A549 (cell line): ENCODE results near the gene LSR. TPM values are rescaled to one million over a fixed set of nuclear protein-coding genes. Genes with fewer than 3 reads are reported as not detected.

Experiments
- ATAC-seq, 2 experiments: fragments of 200-7000 bp in 1 of 2; fragments of >200 bp in 1 of 2; cut with Nextera tagmentation in 1 of 2; cut with Tn5 transposase in 1 of 2; 3 replicates each; pipeline versions ENCODE4 v1.8.0 to v1.9.1; 2018 to 2020; ENCODE audit warnings: mild to moderate bottlenecking in 1 of 2, moderate library complexity in 1 of 2
- CTCF ChIA-PET: fragments of 300-600 bp; sonication (Branson Sonifier 250); formaldehyde crosslinking; extraction: SDS; loops from one replicate; lab custom pipeline; 2021; ENCODE audit warnings: antibody characterized with exemption, inconsistent platforms; lab: Yijun Ruan, JAX
- POLR2A ChIA-PET: fragments of 350-600 bp; formaldehyde crosslinking; extraction: SDS; loops from one replicate; lab custom pipeline; 2021; ENCODE audit warnings: antibody characterized with exemption, inconsistent platforms; lab: Yijun Ruan, JAX
- DNase-seq, 2 experiments: peaks; one replicate each; pipeline versions ENCODE4 v3.0.0 to v3.0.0-alpha.2; 2011 to 2016; ENCODE audit warnings: low read depth in 1 of 2, low spot score in 1 of 2
- FAIRE-seq: peaks from 2 replicates; lab custom pipeline; 2011; peaks lifted over from hg19 to GRCh38; lab: Jason Lieb, UNC
- H3K27ac ChIP-seq, 2 experiments: fragments of >200 bp; sonication (Bioruptor Twin); formaldehyde crosslinking; 3 replicates each; pipeline ENCODE4 v1.5.1; 2016 to 2017
- H3K4me1 ChIP-seq: fragments of >200 bp; sonication (Bioruptor Twin); formaldehyde crosslinking; 3 replicates; pipeline ENCODE4 v1.6.1; 2016
- H3K4me2 ChIP-seq: fragments of >200 bp; sonication (Bioruptor Twin); formaldehyde crosslinking; 3 replicates; pipeline ENCODE4 v1.6.1; 2016
- H3K4me3 ChIP-seq: fragments of >200 bp; sonication (Bioruptor Twin); formaldehyde crosslinking; 3 replicates; pipeline ENCODE4 v1.5.1; 2016
- H3K9me3 ChIP-seq: fragments of >200 bp; sonication (Bioruptor Twin); formaldehyde crosslinking; 3 replicates; pipeline ENCODE4 v1.6.1; 2016
- HOXB13 ChIP-seq: fragments of 250-450 bp; sonication (Bioruptor Pico); IDR thresholded peaks from 2 replicates; pipeline ENCODE4 v1.5.0; 2020; ENCODE audit warnings: low read depth, mild to moderate bottlenecking, moderate library complexity
- RARB ChIP-seq: fragments of 250-450 bp; sonication (Bioruptor Pico); IDR thresholded peaks from 2 replicates; pipeline ENCODE4 v1.8.0; 2021; ENCODE audit warnings: mild to moderate bottlenecking, moderate library complexity
- RFX5 ChIP-seq: fragments of 450-650 bp; IDR thresholded peaks from 2 replicates; pipeline ENCODE4 v1.7.1; 2014; ENCODE audit warnings: antibody characterized with exemption, mild to moderate bottlenecking, moderate library complexity
- ZC3H11A ChIP-seq: fragments of 450-650 bp; IDR thresholded peaks from 2 replicates; pipeline ENCODE4 v1.6.1; 2014; ENCODE audit warnings: antibody characterized with exemption, mild to moderate bottlenecking
- WGBS: methylation state at CpG from one replicate; pipeline ENCODE4 v1.1.6; 2017; ENCODE audit errors: missing lambda C conversion rate; 5-methylcytosine and 5-hydroxymethylcytosine counted together
- polyA plus RNA-seq, 4 experiments: library from polyadenylated mRNA; depleted of rRNA in 3 of 4; stranded (reverse); fragments of >200 nt; fragmentation: RNase III in 1 of 4; extraction: RNeasy Plus Mini Kit Qiagen cat#74134 plus additional on column Dnase treatment in 1 of 4; gene quantifications; 2 replicates in 3 of 4; 3 replicates in 1 of 4; pipeline ENCODE4 v1.2.3, GENCODE V29; 2011 to 2017
- TF ChIP-seq, protein P1 (sequence below): IDR thresholded peaks from 2 replicates; pipeline ENCODE4 v1.6.1; 2012; ENCODE audit warnings: low read depth, borderline replicate concordance

Gene LSR
- polyA plus RNA-seq, 2 of the 4 experiments (the other 2 are of a cell fraction): 2.1 to 3.6 TPM

DNA sequence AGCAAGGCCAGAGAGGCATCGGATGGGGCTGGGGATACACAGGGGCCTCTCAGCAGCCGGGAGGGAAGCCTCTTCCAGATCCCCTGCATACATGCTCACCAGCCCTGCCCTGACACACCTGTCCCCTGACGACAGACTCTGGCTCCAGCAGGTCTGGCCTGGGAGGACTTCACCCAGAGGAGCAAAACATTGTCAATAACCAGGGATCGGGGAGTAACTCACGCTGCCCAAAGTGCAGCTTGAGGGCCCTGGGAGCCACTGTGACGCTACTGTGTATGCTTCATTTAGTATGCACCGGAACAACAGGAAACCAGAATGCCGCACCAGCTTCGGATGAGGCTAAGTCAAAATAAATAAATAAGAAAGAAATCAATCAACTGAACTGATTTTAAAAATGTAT lies 67.8 kb downstream of the LSR start:
- H3K4me2 ChIP-seq: no peak overlapping the region
- H3K4me3 ChIP-seq: no peak overlapping the region
- ATAC-seq (no peak), FAIRE-seq (no peak), DNase-seq (no peak)
- ChIA-PET POLR2A (no interaction called here), CTCF (interaction anchor here (0.9 to 4.5 kb wide), 6 partner anchors 9 to 179 kb away, joined by 3 to 22 read pairs (median 4); partner anchors contain the start of gene USF2)
- H3K27ac ChIP-seq: no peak overlapping the region
- peaks cover under 1% of the 10 kb centered on the region; the same call in 2 of the 3 replicates for H3K9me3 ChIP-seq
- no peak for TF ChIP-seq RFX5
- TF ChIP-seq, protein P1, sequence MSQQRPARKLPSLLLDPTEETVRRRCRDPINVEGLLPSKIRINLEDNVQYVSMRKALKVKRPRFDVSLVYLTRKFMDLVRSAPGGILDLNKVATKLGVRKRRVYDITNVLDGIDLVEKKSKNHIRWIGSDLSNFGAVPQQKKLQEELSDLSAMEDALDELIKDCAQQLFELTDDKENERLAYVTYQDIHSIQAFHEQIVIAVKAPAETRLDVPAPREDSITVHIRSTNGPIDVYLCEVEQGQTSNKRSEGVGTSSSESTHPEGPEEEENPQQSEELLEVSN: no peak
- TF ChIP-seq HOXB13 (CRISPR knock-in tag): no peak
- TF ChIP-seq ZC3H11A: no peak
- TF ChIP-seq RARB (CRISPR knock-in tag): no peak
- WGBS: 82% methylated on average over 9 of the region's 9 CpGs
- peaks cover 16% of the 10 kb centered on the region for H3K4me1 ChIP-seq

Other genes starting within 250 kb of the LSR start
- 184 and 221 TPM in 2 replicates for gene GRAMD1A, start 248.7 kb upstream of the LSR start, polyA plus RNA-seq (2011; rRNA removed)
- 104 to 131 TPM (median 128 TPM) in 3 replicates for gene GRAMD1A, start 248.7 kb upstream of the LSR start, polyA plus RNA-seq (2017; fragmentation: RNase III; extraction: RNeasy Plus Mini Kit Qiagen cat#74134 plus additional on column Dnase treatment)
- gene SCN1B, start 218.5 kb upstream of the LSR start, polyA plus RNA-seq (2011; rRNA removed): 11.0 and 12.8 TPM in 2 replicates
- 10.3 to 11.4 TPM (median 11.3 TPM) in 3 replicates for gene SCN1B, start 218.5 kb upstream of the LSR start, polyA plus RNA-seq (2017; fragmentation: RNase III; extraction: RNeasy Plus Mini Kit Qiagen cat#74134 plus additional on column Dnase treatment)
- gene HPN, start 207.3 kb upstream of the LSR start, polyA plus RNA-seq (2011; rRNA removed): 0.08 and 0.09 TPM in 2 replicates
- 0.04 to 0.12 TPM (median 0.06 TPM) in 3 replicates for gene HPN, start 207.3 kb upstream of the LSR start, polyA plus RNA-seq (2017; fragmentation: RNase III; extraction: RNeasy Plus Mini Kit Qiagen cat#74134 plus additional on column Dnase treatment)
- 0.32 and 0.46 TPM in 2 replicates for gene FXYD3, start 133.2 kb upstream of the LSR start, polyA plus RNA-seq (2011; rRNA removed)
- gene FXYD3, start 133.2 kb upstream of the LSR start, polyA plus RNA-seq (2017; fragmentation: RNase III; extraction: RNeasy Plus Mini Kit Qiagen cat#74134 plus additional on column Dnase treatment): 0.16 TPM in 1 of 3 replicates, not detected in the others
- gene LGI4, start 113.9 kb upstream of the LSR start, polyA plus RNA-seq (2011; rRNA removed): 0.06 and 0.13 TPM in 2 replicates
- 0.09 to 0.16 TPM (median 0.12 TPM) in 3 replicates for gene LGI4, start 113.9 kb upstream of the LSR start, polyA plus RNA-seq (2017; fragmentation: RNase III; extraction: RNeasy Plus Mini Kit Qiagen cat#74134 plus additional on column Dnase treatment)
- not detected in 2 replicates for gene FXYD1, start 110.2 kb upstream of the LSR start, polyA plus RNA-seq (2011; rRNA removed)
- gene FXYD1, start 110.2 kb upstream of the LSR start, polyA plus RNA-seq (2017; fragmentation: RNase III; extraction: RNeasy Plus Mini Kit Qiagen cat#74134 plus additional on column Dnase treatment): not detected in 3 replicates
- gene FXYD7, start 105.7 kb upstream of the LSR start, polyA plus RNA-seq (2011; rRNA removed): not detected in 2 replicates
- gene FXYD7, start 105.7 kb upstream of the LSR start, polyA plus RNA-seq (2017; fragmentation: RNase III; extraction: RNeasy Plus Mini Kit Qiagen cat#74134 plus additional on column Dnase treatment): 0.15 TPM in 1 of 3 replicates, not detected in the others
- gene FXYD5, start 94.3 kb upstream of the LSR start, polyA plus RNA-seq (2011; rRNA removed): 70.8 and 77.3 TPM in 2 replicates
- 106 to 116 TPM (median 113 TPM) in 3 replicates for gene FXYD5, start 94.3 kb upstream of the LSR start, polyA plus RNA-seq (2017; fragmentation: RNase III; extraction: RNeasy Plus Mini Kit Qiagen cat#74134 plus additional on column Dnase treatment)
- not detected in 2 replicates for gene FAM187B, start 20.3 kb upstream of the LSR start, polyA plus RNA-seq (2011; rRNA removed)
- not detected in 3 replicates for gene FAM187B, start 20.3 kb upstream of the LSR start, polyA plus RNA-seq (2017; fragmentation: RNase III; extraction: RNeasy Plus Mini Kit Qiagen cat#74134 plus additional on column Dnase treatment)
- 91.8 and 118 TPM in 2 replicates for gene USF2, start 20.0 kb downstream of the LSR start, polyA plus RNA-seq (2011; rRNA removed)
- 124 to 141 TPM (median 141 TPM) in 3 replicates for gene USF2, start 20.0 kb downstream of the LSR start, polyA plus RNA-seq (2017; fragmentation: RNase III; extraction: RNeasy Plus Mini Kit Qiagen cat#74134 plus additional on column Dnase treatment)
- gene HAMP, start 33.5 kb downstream of the LSR start, polyA plus RNA-seq (2011; rRNA removed): not detected in 2 replicates
- gene HAMP, start 33.5 kb downstream of the LSR start, polyA plus RNA-seq (2017; fragmentation: RNase III; extraction: RNeasy Plus Mini Kit Qiagen cat#74134 plus additional on column Dnase treatment): 0.03 TPM in 1 of 3 replicates, not detected in the others
- gene MAG, start 43.2 kb downstream of the LSR start, polyA plus RNA-seq (2011; rRNA removed): not detected in 2 replicates
- not detected in 3 replicates for gene MAG, start 43.2 kb downstream of the LSR start, polyA plus RNA-seq (2017; fragmentation: RNase III; extraction: RNeasy Plus Mini Kit Qiagen cat#74134 plus additional on column Dnase treatment)
- 0.14 and 0.29 TPM in 2 replicates for gene CD22, start 80.2 kb downstream of the LSR start, polyA plus RNA-seq (2011; rRNA removed)
- 0.05 TPM in 1 of 3 replicates, not detected in the others for gene CD22, start 80.2 kb downstream of the LSR start, polyA plus RNA-seq (2017; fragmentation: RNase III; extraction: RNeasy Plus Mini Kit Qiagen cat#74134 plus additional on column Dnase treatment)
- not detected in 2 replicates for gene FFAR1, start 98.9 kb downstream of the LSR start, polyA plus RNA-seq (2011; rRNA removed)
- gene FFAR1, start 98.9 kb downstream of the LSR start, polyA plus RNA-seq (2017; fragmentation: RNase III; extraction: RNeasy Plus Mini Kit Qiagen cat#74134 plus additional on column Dnase treatment): not detected in 3 replicates
- gene FFAR3, start 109.5 kb downstream of the LSR start, polyA plus RNA-seq (2011; rRNA removed): not detected in 2 replicates
- gene FFAR3, start 109.5 kb downstream of the LSR start, polyA plus RNA-seq (2017; fragmentation: RNase III; extraction: RNeasy Plus Mini Kit Qiagen cat#74134 plus additional on column Dnase treatment): not detected in 3 replicates
- not detected in 2 replicates for gene GPR42, start 122.1 kb downstream of the LSR start, polyA plus RNA-seq (2011; rRNA removed)
- gene GPR42, start 122.1 kb downstream of the LSR start, polyA plus RNA-seq (2017; fragmentation: RNase III; extraction: RNeasy Plus Mini Kit Qiagen cat#74134 plus additional on column Dnase treatment): not detected in 3 replicates
- 0.24 and 0.30 TPM in 2 replicates for gene FFAR2, start 199.3 kb downstream of the LSR start, polyA plus RNA-seq (2011; rRNA removed)
- gene FFAR2, start 199.3 kb downstream of the LSR start, polyA plus RNA-seq (2017; fragmentation: RNase III; extraction: RNeasy Plus Mini Kit Qiagen cat#74134 plus additional on column Dnase treatment): not detected in 3 replicates
- not detected in 2 replicates for gene KRTDAP, start 241.5 kb downstream of the LSR start, polyA plus RNA-seq (2011; rRNA removed)
- gene KRTDAP, start 241.5 kb downstream of the LSR start, polyA plus RNA-seq (2017; fragmentation: RNase III; extraction: RNeasy Plus Mini Kit Qiagen cat#74134 plus additional on column Dnase treatment): not detected in 3 replicates